ENCODE results near the gene MTA1. TPM values are rescaled to one million over a fixed set of nuclear protein-coding genes. Genes with fewer than 3 reads are reported as not detected.

Gene MTA1
- total RNA-seq, 1 donor, result 52.7 TPM

DNA sequence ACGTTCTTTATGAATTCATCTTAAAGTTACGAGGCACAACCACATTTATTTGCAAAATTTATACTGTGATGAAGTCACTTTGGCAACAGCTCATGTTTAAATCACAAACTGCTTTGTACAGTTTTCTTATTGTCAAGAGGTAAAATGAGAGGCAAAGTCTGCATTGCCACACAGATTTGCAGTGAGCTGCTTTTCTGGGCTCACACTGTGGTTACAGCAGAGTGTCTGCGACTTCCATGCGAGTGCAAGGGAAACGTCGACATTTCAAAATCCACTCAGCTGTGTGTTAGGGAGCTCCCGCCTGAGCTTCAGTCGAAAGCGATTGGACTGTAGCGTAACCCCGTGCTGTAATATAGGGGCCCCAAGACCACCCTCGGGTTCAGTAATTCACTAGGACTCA, 13.0 kb downstream of the MTA1 start:
- no peak for DNase-seq (ENCODE audit: low read depth)
- TF ChIP-seq CTCF (IDR thresholded peaks at IDR 0.05; ENCODE audit: insufficient read depth, low read depth, low read length), result no peak
- H3K4me3 ChIP-seq (ENCODE audit: low read depth, low read length), result no peak overlapping the region

GRCh38 chr14:105433161-105433605, 13.6 kb downstream of the MTA1 start:
- TF ChIP-seq CTCF (IDR thresholded peaks at IDR 0.05; ENCODE audit: insufficient read depth, low read depth, low read length), result no peak
- H3K4me3 ChIP-seq (ENCODE audit: low read depth, low read length), result no peak overlapping the region
- no peak for DNase-seq (ENCODE audit: low read depth)

GRCh38 chr14:105436402-105436801, 16.8 kb downstream of the MTA1 start:
- no peak overlapping the region for H3K4me3 ChIP-seq (ENCODE audit: low read depth, low read length)
- TF ChIP-seq CTCF (IDR thresholded peaks at IDR 0.05; ENCODE audit: insufficient read depth, low read depth, low read length), result no peak
- no peak for DNase-seq (ENCODE audit: low read depth)

- no peak for DNase-seq (ENCODE audit: low read depth)
- no peak for TF ChIP-seq CTCF (IDR thresholded peaks at IDR 0.05; ENCODE audit: insufficient read depth, low read depth, low read length)
- no peak overlapping the region for H3K4me3 ChIP-seq (ENCODE audit: low read depth, low read length)
These were observed 17.5 kb downstream of the MTA1 start for GRCh38 chr14:105436891-105437722.

GRCh38 chr14:105437723-105438500, 18.3 kb downstream of the MTA1 start:
- no peak overlapping the region for H3K4me3 ChIP-seq (ENCODE audit: low read depth, low read length)
- DNase-seq (ENCODE audit: low read depth), result no peak
- no peak for TF ChIP-seq CTCF (IDR thresholded peaks at IDR 0.05; ENCODE audit: insufficient read depth, low read depth, low read length)

- DNase-seq (ENCODE audit: low read depth), result no peak
- no peak for TF ChIP-seq CTCF (IDR thresholded peaks at IDR 0.05; ENCODE audit: insufficient read depth, low read depth, low read length)
- H3K4me3 ChIP-seq (ENCODE audit: low read depth, low read length), result no peak overlapping the region
These were observed 19.6 kb downstream of the MTA1 start for GRCh38 chr14:105439179-105439578.
